Fibroblast of mammary gland (primary cell): ENCODE measurements around the gene TTLL8.

Experiments
- DNase-seq: peaks from one replicate; pipeline ENCODE4 v3.0.0-alpha.2; 2010; ENCODE audit warnings: low read depth
- H3K4me3 ChIP-seq: 2 replicates; pipeline ENCODE4 v1.5.1; 2011; ENCODE audit warnings: low read depth, mild to moderate bottlenecking, low read length, moderate library complexity; ENCODE audit not compliant: control insufficient read depth
- TF ChIP-seq, protein P1 (sequence below): conservative IDR thresholded peaks from 2 replicates; pipeline ENCODE4 v1.5.1; 2011; ENCODE audit warnings: low read depth, low read length, inconsistent platforms; ENCODE audit not compliant: control insufficient read depth, insufficient read depth

Gene TTLL8

DNA sequence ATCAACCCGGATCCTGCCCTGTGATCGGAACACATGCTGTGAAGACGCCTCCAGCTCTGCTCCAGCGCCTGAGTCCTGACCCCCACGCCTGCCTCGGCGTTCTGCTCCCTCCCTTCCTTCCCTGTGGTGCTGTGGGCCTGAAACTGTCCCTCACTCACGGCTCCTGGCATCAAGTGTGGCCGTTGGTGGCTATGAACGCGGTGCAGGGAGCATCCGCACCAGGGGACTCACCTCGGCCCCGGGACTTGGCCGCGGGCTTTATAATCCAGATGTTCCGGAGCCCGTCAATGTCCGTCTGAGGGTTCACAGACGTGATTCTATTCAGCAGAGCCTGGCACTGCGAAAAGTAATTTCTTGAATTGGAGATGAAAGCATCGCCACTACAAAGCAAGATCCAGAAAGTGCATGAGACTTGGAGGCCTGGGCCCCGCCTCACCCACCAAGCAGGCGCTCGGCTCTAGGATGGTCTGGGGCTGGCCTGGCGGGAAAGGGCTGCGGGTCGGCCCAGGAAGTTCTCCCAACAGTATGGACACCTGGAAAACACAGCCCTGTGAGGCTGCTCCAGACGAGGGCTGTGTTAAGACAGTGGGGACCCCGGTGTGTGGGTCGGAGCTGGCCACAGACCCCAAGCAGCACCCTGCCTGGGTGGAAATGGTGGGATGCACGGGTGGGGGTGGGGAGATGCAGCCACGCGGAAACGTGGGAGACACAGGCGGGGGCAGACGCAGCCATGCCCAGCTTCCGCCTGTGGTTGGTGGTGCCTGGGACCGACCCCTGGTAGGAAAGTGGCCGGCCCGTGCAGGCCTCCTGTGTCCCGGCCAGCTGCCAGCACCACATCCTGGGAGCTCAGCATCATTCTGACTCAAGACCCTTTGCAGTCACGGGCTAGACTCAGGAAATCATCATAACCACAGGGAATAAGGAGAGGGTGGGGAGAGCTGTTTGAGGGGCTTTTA lies 23.7 kb downstream of the TTLL8 start:
- DNase-seq = peak; percentile 24
- TF ChIP-seq, protein P1, sequence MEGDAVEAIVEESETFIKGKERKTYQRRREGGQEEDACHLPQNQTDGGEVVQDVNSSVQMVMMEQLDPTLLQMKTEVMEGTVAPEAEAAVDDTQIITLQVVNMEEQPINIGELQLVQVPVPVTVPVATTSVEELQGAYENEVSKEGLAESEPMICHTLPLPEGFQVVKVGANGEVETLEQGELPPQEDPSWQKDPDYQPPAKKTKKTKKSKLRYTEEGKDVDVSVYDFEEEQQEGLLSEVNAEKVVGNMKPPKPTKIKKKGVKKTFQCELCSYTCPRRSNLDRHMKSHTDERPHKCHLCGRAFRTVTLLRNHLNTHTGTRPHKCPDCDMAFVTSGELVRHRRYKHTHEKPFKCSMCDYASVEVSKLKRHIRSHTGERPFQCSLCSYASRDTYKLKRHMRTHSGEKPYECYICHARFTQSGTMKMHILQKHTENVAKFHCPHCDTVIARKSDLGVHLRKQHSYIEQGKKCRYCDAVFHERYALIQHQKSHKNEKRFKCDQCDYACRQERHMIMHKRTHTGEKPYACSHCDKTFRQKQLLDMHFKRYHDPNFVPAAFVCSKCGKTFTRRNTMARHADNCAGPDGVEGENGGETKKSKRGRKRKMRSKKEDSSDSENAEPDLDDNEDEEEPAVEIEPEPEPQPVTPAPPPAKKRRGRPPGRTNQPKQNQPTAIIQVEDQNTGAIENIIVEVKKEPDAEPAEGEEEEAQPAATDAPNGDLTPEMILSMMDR = no peak
- H3K4me3 ChIP-seq = no peak overlapping the region

GRCh38 chr22:50032941-50033601 lies 25.0 kb downstream of the TTLL8 start:
- TF ChIP-seq, protein P1 = no peak
- DNase-seq = no peak
- H3K4me3 ChIP-seq = no peak overlapping the region

GRCh38 chr22:50032109-50032871 lies 25.8 kb downstream of the TTLL8 start:
- DNase-seq = no peak
- H3K4me3 ChIP-seq = no peak overlapping the region
- TF ChIP-seq, protein P1 = no peak

- TF ChIP-seq, protein P1 = no peak
- no peak overlapping the region for H3K4me3 ChIP-seq
- no peak for DNase-seq
Observed at GRCh38 chr22:50031189-50032091, 26.7 kb downstream of the TTLL8 start.

DNA sequence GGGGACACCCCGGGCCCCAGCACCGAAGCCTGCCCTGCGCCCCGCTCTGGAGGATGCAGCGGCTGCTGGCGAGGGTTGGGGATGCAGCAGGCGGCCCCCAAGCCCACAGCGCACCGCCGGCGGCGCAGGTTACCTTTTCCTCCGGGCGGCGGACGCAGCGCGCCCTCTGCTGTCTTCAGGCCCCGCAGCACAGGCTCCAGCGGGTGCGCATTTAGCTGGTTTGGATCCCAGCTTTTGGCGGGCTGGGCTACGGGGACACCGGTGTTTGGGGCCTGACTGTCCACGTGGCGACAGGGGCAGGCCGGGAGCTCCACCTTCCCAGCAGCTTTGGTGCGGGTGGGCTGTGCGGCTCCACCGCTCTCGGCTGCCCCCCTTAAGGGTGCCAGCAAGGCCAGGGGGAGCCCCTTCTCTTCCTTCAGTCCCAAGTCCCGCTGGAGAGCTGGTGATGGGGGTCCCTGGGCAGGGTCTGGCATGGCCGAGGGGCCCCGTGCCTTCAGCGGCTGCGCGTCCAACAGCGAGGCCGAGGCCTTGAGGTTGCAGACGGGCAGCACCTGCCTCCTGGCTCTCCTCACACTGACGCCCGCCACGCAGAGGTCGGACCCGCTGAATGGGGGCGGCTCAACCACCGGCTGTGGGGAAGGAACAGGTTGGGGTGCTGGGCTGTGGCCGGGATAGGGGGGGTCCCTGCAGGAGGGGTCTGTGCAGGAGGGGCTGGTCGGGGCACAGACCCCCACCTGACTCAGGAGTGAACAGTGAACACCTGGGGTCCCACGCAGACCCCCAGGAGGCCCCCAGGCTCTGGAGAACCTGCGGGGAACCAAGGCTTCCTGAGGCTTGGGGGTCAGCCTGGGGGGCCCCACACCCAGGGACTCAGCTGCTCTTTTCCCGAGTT lies 27.6 kb downstream of the TTLL8 start:
- DNase-seq = peak; percentile 54
- no peak overlapping the region for H3K4me3 ChIP-seq
- TF ChIP-seq, protein P1 = peak; percentile 63
